Tibial nerve (tissue), 4 donors: ENCODE measurements around the gene PIP5K1C.

Experiments
- EP300 ChIP-seq, 2 donors: sonication (generic); formaldehyde crosslinking; IDR thresholded peaks; one replicate each; pipeline ENCODE4 v1.6.1; 2017; ENCODE audit warnings: antibody characterized with exemption in 2 of 2, mild to moderate bottlenecking in 1 of 2
- POLR2A ChIP-seq, 2 donors: fragments of 450-650 bp; IDR thresholded peaks; one replicate each; pipeline ENCODE4 v1.6.1; 2017; ENCODE audit warnings: antibody characterized with exemption in 2 of 2, mild to moderate bottlenecking in 2 of 2, moderate library complexity in 2 of 2
- TF ChIP-seq, protein P1 (sequence below), 5 experiments: fragments of 200-600 bp in 3 of 5; fragments of 450-650 bp in 2 of 5; sonication (generic) in 3 of 5; IDR thresholded peaks; one replicate each; pipeline ENCODE4 v1.5.1; 2016 to 2019; ENCODE audit warnings: antibody characterized with exemption in 5 of 5, mild to moderate bottlenecking in 3 of 5, moderate library complexity in 2 of 5

DNA sequence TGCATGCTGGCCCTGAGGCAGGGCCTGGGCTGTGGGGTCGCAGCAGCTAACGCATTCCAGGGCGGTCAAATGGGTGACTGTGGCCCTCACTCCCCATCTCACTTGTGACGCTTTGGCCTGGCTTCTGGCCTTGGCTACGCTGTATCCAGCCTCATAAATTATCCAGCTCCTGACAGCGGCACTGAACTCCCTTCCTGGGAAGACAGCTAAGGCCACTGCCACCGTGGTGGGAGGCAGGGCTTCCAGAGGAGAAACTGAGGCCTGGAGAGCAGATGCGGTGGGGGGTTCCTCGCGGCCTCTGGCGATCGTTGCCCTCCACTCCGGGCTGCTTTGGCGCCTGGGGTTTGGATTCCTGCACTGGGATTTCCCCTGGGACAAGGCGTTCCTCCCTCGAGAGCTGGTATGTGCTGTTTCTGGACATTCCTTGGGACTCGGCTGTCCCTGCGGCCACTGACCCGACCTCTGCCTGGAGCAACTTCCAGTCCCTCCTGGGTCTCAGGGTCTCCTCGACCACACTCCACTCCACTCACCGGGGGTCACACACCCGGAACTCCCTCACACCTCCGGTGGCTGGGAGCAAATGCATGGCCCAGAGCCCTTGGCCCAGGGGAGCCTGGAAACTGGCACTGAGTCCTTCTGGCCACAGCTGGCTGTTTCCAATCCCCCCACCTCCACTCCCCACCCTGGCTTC is 97.0 kb downstream of the PIP5K1C start:
- TF ChIP-seq POLR2A (IDR thresholded peaks at IDR 0.05), result no peak
- TF ChIP-seq, protein P1, sequence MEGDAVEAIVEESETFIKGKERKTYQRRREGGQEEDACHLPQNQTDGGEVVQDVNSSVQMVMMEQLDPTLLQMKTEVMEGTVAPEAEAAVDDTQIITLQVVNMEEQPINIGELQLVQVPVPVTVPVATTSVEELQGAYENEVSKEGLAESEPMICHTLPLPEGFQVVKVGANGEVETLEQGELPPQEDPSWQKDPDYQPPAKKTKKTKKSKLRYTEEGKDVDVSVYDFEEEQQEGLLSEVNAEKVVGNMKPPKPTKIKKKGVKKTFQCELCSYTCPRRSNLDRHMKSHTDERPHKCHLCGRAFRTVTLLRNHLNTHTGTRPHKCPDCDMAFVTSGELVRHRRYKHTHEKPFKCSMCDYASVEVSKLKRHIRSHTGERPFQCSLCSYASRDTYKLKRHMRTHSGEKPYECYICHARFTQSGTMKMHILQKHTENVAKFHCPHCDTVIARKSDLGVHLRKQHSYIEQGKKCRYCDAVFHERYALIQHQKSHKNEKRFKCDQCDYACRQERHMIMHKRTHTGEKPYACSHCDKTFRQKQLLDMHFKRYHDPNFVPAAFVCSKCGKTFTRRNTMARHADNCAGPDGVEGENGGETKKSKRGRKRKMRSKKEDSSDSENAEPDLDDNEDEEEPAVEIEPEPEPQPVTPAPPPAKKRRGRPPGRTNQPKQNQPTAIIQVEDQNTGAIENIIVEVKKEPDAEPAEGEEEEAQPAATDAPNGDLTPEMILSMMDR (IDR thresholded peaks at IDR 0.05), result no peak
- peak in 1 of 2 donors; percentile 79 for TF ChIP-seq EP300 (IDR thresholded peaks at IDR 0.05)
